ENCODE data around the gene GTF3C2.
"Not testable (repeated sequence)": the region's sequence is repeated elsewhere in the genome, so short reads cannot be mapped to it uniquely, and the experiment has no call there.

GTF3C2 gene

DNA sequence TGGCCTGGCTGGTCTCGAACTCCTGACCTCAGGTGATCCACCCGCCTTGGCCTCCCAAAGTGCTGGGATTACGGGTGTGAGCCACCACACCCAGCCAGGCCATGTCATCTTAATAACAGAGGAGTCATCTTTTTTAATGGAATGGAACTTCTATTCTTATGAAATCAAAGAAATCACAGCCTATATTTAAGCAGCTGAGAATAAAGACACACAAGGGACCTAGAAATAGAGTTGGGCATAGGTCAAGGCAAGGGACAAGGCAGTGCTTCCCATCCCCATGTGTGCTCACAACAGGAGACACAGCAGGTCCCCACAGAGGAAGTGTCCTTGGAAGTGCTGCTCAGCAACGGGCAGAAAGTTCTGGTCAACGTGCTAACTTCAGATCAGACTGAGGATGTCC is 17.0 kb upstream of the GTF3C2 start:
- DNase-seq (ENCODE audit: low spot score): no peak

DNA sequence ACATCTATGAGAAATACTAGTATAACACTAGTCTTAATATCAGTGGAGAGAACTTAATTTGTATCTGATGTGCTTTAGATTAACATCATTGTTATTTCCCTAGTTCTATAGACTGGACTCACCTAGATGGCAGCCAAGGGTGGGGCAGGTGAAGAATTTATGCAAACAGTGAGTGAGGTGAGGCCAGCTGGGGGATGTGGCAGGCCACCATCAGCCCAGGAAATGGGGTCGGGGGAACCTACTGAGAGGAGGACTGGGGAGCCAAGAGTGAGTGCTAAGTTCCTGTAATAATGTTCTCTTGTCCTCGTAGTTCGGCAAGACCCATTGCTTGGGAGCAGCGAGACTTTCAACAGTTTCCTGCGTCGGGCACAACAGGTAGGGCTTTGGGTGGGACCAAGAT is 16.4 kb upstream of the GTF3C2 start:
- no peak for DNase-seq (ENCODE audit: low spot score)

DNA sequence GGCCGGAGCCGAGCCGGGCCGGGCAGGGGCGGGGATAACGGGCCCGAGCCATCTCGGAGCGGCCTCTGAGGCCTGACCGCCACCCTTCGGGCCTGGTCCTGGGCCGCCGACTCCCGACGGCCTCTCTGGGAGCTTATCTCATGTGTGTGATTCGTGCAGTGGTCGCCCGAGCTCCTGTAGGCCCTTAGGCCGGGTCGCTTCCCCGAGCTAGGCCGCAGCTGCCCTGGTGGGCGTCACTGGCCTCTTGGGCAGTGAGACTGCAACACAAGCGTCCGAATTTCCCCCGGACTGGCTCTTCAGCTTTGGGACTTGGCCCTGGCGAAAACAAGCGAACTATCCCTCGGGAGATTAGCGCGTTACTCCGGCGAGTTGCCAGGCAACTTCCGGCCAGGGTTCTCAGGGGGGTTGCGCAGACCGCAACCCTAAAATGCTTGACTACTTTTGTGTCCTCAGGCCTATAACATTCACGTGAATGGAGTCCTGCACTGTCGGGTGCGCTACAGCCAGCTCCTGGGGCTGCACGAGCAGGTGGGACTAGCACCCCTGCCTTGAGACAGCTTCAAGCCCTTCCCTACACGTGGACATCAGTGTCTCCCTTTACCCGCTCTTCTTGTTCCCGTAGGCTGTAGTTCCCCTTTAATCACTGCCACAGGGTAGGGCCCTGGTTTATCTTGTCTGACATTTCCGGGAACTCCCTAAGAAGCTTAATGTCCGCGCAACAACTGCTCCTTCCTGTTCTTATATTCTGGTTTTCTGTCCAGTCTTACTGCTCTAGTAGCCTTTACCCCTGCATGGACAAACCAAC is 14.5 kb upstream of the GTF3C2 start:
- peak; percentile 51 for DNase-seq (ENCODE audit: low spot score)

DNA sequence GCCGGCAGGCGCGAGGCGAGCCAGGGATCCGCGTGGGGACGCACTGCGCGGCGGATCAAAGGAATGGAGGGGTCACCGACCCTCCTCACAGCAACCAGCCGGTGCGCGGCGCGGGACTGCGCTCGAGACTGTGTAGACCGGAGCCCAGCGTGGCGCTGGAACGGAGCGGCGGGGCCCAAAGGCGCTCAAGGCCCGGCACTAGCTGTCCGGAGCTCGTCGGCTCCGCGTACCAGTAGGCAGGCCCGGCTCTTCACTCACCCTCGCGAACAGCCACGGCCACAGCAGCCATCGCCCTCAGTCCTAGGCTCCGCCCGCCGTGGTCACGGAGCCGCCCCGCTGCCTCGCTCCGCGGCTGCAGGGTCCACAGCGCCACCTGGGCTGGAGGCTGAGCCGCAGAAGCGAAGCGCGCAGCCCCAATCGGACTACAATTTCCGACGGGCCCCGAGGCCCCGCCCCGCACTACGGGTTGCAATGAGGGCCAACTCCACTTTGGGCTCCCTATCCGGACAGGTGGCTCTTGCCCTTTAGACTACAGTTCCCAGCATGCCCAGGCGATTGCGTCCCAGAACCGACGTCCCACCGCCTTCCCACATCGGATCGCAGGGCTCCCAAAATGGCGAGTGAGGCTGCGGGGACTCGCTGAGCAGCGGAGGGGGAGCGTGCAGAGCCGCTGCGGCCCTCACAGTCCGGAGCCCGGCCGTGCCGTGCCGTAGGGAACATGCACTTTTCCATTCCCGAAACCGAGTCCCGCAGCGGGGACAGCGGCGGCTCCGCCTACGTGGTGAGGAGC is 13.7 kb upstream of the GTF3C2 start, which contains the start of the genes EIF2B4 and SNX17:
Gene EIF2B4 (minus strand): TSS at position 313 of the 790 bp plus-strand sequence. CDS start 24 bp downstream, at position 289.
Gene SNX17 (plus strand): TSS at position 591 of the 790 bp plus-strand sequence. CDS start 128 bp downstream, at position 719.
- DNase-seq (ENCODE audit: low spot score): peak; percentile 95

DNA sequence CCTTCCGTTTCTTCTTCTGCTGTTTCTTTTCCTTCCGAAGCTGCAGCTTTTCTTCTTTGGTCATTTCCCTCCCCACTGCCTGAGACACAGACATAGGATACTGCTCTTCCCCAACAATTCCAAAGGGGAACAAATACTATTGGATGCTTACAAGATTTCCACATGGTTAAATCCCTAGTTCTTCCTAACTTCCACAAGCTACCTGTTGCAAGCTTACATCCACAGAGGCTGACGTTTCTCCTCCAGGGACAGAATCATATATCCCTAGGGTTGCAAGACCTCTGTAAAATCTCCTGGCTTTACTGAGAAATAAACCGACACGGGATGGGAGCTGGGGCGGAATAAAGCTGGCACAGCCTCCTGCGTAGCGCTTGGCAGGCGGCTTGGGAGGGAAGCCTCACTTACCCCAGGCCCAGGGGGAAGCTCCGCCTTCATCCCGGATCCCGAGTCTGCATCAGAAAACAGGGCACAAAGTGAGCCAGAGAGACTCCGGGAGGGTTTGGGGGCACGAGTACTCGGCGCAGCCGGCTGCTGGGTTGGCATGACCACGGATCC is 13.0 kb upstream of the GTF3C2 start:
- DNase-seq (ENCODE audit: low spot score): peak; percentile 87

DNA sequence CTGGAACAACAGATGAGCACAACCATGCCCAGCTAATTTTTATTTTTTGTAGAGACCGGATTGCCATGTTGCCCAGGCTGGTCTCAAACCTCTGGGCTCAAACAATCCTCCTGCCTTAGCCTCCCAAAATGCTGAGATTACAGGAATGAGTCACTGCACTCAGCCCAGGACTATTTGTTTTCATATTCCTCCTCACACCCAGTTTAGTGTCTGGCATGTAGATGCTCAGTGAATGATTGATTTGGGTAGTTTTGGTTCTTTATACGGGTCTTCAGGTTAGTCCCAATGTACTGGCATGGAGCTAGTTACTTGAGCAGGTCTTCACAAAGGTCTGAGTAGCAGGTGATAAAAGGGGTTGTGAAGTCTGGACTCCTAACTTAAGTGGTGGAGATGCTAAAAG is 7.4 kb upstream of the GTF3C2 start:
- no peak for DNase-seq (ENCODE audit: low spot score)

DNA sequence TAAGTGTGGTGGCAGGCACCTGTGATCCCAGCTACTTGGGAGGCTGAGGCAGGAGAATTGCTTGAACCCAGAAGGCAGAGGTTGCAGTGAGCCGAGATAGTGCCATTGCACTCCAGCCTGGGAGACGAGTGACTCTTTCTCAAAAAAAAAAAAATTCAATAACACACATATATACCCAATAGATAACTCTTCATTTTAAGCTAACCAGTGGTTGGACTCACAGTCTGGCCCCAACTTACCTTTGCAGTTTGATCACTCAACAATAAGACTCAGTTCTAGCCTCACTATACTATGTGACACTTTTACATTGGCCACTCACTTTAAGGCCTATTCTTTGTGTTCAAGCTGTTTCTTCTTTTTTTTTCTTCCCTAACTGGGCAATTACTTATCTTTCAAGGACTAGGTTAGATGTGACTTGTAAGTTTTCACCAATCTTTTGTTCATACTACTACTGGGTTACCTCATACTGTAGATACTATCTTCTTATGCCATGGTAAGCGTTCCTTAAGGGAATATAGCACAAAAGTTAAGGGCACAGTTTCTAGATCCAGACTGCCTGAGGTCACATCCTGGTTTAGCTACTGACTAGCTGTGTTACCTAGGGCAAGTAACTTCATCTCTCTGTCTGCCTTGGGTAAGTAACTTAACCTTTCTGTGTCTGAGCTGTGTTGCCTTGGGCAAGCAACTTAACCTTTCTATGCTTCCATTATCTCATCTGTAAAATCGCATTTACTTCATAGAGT is 6.3 kb upstream of the GTF3C2 start:
- DNase-seq (ENCODE audit: low spot score): no peak

DNA sequence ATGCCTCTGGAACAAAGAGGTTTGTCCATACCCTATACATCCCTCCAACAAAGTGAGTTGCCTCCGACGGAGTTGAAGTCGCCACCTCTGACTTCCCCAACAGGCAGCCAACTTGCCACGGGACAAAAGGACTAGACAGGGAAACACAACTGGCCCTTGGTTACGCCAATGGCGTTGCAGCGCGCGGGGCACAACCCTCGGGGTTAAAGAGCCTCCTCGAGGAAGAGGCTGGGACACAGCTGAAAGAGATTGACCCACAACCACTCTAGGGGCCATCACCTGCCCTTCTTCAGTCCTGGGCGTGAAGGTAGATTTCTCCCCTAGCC is 545 bp downstream of the GTF3C2 start:
- peak; percentile 50 for DNase-seq (ENCODE audit: low spot score)

DNA sequence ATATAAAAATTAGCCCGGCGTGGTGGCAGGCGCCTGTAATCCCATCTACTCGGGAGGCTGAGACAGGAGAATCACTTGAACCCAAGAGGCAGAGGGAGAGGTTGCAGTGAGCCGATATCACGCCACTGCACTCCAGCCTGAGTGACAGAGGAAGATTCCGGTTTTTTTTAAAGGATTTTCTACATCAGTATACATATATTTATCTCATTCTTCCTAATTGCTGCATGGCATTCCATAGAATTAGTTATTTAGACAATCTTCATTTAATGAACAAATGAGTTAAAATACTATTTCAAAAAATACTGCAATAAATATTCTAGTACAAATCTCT is 2.0 kb downstream of the GTF3C2 start:
- no peak for DNase-seq (ENCODE audit: low spot score)

DNA sequence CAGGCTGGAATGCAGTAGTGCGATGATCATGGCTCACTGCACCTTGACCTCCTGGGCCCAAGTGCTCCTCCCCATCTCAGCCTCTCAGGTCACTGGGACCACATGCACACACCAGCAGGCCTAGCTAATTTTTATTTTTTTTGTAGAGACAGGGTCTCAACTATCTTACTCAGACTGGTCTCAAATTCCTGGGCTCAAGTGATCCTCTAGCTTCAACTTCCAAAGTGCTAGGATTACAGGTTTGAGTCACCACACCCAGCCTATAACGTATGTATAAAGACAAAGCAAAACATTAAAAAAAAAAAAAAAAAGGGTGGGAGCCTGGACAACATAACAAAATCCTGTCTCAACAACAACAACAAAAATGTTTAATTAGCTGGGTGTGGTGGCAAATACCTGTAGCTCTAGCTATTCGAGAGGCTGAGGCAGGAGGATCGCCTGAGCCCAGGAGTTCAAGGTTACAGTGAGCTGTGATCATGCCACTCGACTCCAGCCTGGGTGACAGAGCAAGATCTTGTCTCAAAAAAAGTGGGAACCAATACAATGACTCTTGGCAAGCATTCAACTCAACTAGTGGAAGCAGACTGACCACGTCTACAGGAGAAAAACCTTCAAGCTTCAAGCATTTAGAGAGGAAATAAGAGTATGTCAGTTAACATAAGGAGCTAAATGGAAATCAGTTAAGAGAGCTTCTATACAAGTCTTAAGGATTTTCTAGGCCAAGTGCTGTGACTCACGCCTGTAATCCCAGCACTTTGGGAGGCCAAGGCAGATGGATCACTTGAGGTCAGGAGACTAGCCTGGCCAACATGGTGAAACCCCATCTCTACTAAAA is 2.6 kb downstream of the GTF3C2 start:
- DNase-seq (ENCODE audit: low spot score): no peak

DNA sequence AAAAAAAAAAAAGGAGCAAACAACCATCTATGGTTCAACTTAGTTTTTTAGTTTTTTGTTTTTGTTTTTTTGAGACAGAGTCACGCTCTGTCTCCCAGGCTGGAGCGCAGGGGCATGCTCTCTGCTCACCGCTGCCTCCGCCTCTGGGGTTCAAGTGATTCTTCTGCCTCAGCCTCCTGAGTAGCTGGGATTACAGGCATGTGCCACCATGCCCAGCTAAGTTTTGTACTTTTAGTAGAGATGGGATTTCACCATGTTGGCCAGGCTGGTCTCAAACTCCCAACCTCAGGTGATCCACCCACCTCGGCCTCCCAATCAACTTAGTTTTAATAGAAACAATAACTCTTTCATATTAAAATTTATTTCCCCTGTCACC is 3.2 kb downstream of the GTF3C2 start:
- DNase-seq (ENCODE audit: low spot score): not testable (repeated sequence)

DNA sequence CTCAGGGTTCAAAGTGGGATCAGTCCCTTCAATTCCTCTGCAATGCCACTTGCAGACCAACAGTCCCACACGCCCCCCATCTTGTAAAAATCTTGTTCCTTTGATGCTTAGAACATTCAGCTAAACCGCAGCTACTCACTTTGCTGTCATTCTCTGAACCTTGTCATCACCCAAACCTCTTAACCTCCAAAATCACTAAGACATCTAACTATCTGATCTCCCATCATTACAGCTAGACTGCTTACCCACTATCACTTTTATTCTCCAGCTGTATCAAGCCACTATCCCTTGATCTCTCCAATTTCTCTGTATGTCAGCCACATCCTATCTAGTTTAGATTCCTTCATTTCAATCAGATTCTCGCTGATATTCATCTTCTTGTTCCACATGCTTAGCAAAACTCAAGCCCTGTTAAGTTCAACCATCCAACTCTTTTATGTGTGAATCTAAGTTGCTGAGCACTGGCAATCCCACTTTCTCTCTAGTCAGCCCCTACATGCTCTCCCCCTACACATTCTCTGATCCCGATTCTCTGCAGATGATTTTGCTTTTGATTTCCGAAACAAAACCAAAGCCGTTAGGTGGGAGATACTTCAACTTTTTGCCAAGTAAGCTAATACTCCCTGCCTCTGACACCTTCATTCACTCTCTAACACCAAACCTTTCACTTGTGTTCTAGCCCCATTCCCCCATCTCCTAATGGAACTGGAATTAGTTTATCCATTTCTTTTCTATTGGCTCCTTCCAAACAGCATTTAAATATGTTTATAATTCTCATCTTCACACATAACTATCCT is 4.6 kb downstream of the GTF3C2 start:
- no peak for DNase-seq (ENCODE audit: low spot score)

DNA sequence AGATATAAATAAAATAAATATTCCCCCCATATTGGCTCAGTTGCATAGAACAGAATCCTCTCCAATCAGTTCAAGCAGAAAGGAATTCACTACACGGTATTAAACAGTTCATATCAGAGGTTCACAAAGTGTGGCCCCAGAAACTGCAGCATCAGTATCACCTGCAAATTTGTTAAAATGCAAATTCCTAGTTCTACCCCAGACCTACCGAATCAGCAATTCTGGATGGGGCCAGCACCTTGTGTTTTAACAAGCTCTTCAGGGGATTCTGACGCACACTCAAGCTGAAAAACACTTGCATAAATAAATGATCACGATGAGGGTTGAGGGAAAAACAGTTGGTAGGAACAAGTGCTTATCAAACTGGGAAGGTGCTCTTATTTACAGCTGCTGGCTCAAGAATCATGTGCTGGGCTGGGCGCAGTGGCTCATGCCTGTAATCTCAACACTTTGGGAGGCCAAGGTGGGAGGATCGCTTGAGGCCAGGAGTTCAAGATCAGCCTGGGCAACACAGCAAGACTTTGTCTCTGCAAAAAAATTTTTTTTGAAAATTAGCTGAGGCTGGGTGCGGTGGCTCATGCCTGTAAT is 6.4 kb downstream of the GTF3C2 start:
- DNase-seq (ENCODE audit: low spot score): no peak

DNA sequence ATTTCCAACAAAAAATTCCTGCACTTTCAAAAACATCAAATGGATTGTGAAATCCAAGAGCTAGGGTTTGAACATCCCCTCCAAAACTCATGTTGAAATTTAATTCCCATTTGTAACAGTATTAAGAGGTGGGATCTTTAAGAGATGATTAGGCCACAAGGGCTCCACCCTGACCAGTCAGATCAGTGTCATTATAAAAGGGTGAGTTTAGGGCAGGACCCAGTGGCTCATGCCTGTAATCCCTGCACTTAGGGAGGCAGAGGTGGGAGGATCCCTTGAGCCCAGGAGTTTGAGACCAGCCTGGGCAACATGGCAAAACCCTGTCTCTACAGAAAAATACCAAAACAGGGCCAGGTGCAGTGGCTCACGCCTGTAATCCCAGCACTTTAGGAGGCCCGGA is 8.9 kb downstream of the GTF3C2 start:
- no peak for DNase-seq (ENCODE audit: low spot score)

DNA sequence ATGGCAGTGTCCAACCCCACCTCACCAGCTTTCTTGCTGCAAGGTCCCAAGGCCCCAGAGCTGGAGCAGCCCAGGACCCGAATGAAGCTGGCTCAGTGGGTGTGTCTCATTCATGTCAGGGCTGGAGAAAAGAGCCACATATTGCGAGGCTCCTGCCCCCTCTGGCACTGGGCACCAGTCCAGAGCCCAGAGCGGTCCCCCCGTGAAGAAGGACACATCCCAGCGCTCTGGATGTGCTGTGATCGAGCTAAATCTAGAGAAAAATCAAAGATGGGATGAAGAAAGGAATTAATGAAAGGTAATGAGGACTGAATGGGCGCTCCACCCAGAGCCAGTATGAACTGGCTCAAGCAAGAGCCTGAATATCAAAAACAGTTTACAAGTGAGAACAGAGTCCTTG is 20.4 kb downstream of the GTF3C2 start:
- DNase-seq (ENCODE audit: low spot score): no peak

DNA sequence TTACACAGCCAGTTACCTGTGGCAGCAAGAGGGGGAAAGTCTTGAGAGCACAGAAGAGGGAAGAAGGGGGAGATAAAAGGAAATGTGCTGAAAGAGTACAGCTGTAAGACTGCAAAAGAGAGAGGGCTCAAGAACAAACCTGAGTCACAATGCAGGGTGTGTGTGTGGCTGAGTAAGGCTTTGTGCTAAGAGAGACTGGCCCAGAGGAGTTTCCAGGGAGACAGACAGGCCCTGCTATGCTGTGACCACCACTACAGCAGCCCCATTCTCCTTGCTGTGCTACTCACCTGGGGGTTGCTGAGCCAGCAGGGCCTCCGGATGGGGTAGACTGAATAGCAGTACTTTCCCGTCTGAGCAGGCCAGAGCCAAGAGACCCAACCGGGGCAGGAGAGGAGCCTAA is 21.3 kb downstream of the GTF3C2 start:
- no peak for DNase-seq (ENCODE audit: low spot score)

DNA sequence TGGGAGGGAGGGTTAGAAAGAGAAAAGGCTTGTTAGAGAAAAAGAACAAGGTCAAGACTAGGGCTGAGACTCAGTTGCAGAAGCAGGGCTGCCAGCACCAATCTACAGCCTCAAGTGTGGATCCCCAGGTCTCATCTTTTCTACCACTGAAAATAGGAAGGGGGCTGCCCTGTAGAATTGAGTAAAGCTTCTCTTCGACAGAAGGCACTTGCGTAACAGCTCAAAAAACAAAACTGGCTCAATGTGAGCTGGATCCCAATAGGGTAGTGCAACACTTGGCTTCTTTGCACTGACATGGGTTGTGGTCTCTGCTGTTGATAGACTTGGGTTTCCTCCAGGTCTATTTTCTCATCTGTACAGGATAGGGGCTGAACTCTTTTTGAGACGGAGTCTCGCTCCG is 31.8 kb downstream of the GTF3C2 start:
- no peak for DNase-seq (ENCODE audit: low spot score)

DNA sequence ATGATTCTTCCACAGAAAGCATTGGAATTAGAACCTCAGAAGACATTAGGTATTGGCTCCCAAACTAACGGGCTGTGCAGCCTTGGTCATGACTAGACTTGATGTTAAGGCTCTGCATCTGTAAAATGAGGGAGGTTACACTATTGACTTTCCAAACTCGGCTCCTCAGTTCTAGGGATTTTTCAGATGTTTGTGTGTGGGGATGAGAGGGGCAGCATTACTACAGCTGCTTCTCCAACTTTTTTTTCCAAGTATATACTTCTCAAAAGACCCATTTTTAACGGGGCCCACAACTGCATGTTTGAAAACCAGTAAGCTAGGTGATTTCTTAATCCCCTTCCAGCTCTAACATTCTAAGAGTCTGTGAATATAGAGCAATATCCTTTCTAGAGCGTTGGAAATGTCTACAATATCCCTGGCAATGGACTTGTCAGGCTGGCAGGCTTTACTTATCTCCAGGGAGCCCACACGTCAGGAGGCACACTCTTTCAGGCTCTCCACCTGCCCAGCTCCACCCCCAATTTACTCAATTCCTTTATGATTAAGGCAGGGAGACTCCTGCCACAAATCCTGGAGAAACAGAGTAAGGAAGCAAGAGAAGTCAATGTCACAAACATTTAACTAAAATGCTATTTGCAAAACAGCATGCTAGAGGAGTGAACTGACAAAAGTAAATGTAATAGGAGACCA is 32.8 kb downstream of the GTF3C2 start:
- DNase-seq (ENCODE audit: low spot score): no peak

DNA sequence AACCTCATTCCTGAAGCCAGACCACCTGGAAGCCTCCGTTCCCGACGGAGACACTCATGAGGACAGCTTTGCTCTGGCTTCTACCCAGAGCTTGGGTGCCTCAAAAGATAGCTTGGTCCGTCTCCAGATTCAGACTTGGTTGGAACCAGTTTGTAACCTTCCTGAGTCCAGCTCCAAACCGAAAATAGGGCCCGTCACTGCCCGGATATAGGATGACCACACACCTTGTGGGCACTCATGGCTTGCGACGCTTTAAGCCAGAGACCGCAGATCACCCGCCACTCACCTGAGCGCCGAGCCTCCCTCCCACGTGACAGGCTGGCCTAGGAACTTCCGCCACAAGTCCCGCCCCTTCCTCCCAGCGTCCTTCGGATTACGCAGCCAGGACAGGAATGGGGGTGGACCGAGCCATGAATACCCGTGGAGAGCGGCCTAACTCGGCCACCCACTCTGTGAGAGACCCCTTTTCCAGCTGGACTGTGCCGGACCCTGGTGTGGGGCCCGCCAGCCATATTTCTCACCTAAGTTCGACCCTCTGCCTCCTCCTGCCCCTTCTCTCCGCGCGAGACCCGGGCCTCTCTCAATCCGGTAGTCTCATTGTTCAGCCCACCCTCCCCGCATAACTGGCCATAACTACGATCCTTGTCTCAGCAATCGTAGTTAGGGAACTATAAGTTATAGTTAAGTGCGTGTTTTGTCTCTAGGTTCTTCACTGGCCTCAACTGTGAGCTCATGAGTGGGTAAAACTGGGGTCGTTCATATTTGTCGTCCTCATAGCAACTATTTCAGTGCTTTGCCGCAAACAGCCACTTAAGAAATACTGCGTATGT is 33.6 kb downstream of the GTF3C2 start, which contains the start of gene MPV17:
Gene MPV17 (minus strand): TSS at position 332 of the 830 bp plus-strand sequence. CDS start 580 bp downstream, outside the sequence.
- DNase-seq (ENCODE audit: low spot score): peak; percentile 97

Measured in hepatic stellate cell (primary cell).